Lung (tissue), 12 donors: ENCODE results near the gene MPP7. TPM values are rescaled to one million over a fixed set of nuclear protein-coding genes. Genes with fewer than 3 reads are reported as not detected.

Experiments used
- ATAC-seq: fragments of 200-7000 bp; cut with Tn5 transposase; one replicate; pipeline ENCODE4 v1.9.1; 2020; ENCODE audit warnings: moderate number of reproducible peaks; ENCODE audit not compliant: insufficient read depth, low FRiP score
- DNase-seq, 3 donors: peaks; one replicate each; pipeline ENCODE4 v3.0.0-alpha.2; 2013 to 2017
- H3K27ac ChIP-seq, 2 donors: one replicate each; pipeline ENCODE4 v1.5.1; 2013; ENCODE audit warnings: mild to moderate bottlenecking in 2 of 2, moderate library complexity in 2 of 2, control low read depth in 1 of 2, inconsistent platforms in 1 of 2, low read depth in 1 of 2, low read length in 1 of 2
- H3K27me3 ChIP-seq, 3 donors: one replicate each; pipeline ENCODE4 v1.5.1; 2013; ENCODE audit warnings: low read length in 2 of 3; ENCODE audit not compliant: control insufficient read depth in 3 of 3, insufficient read depth in 3 of 3
- H3K36me3 ChIP-seq, 4 donors: one replicate each; pipeline ENCODE4 v1.5.1; 2013; ENCODE audit warnings: low read length in 4 of 4, mild to moderate bottlenecking in 1 of 4, moderate library complexity in 1 of 4; ENCODE audit not compliant: control insufficient read depth in 4 of 4, insufficient read depth in 4 of 4
- H3K4me1 ChIP-seq, 5 donors: one replicate each; pipeline ENCODE4 v1.5.1; 2013; ENCODE audit warnings: low read length in 5 of 5, mild to moderate bottlenecking in 2 of 5, moderate library complexity in 1 of 5; ENCODE audit not compliant: control insufficient read depth in 5 of 5, insufficient read depth in 5 of 5
- H3K4me3 ChIP-seq: one replicate; pipeline ENCODE4 v1.5.1; 2013; ENCODE audit warnings: mild to moderate bottlenecking, control low read depth, moderate library complexity
- H3K9ac ChIP-seq, 2 donors: one replicate each; pipeline ENCODE4 v1.5.1; 2013; ENCODE audit warnings: low read length in 2 of 2, control low read depth in 1 of 2; ENCODE audit not compliant: insufficient read depth in 1 of 2
- H3K9me3 ChIP-seq, 4 donors: one replicate each; pipeline ENCODE4 v1.5.1; 2013; ENCODE audit warnings: low read length in 3 of 4, mild to moderate bottlenecking in 1 of 4, moderate library complexity in 1 of 4; ENCODE audit not compliant: control insufficient read depth in 4 of 4, insufficient read depth in 3 of 4
- CTCF ChIP-seq: IDR thresholded peaks from 2 replicates; pipeline ENCODE4 v1.5.1; 2012; ENCODE audit warnings: mild to moderate bottlenecking; ENCODE audit errors: control extremely low read depth, extremely low read depth
- WGBS, 2 donors: extraction: QIAGEN DNeasy Blood & Tissue Kit; methylation state at CpG; one replicate each; pipeline ENCODE4 v1.1.7; 2013; 5-methylcytosine and 5-hydroxymethylcytosine counted together
- polyA plus RNA-seq, 2 donors: library from polyadenylated mRNA; stranded (reverse); fragments of 200-250 nt; gene quantifications; one replicate each; pipeline ENCODE4 v1.2.1, GENCODE V29; 2013
- total RNA-seq, 2 donors: library from RNA; depleted of rRNA in 1 of 2; stranded (reverse); fragments of >200 nt in 1 of 2; gene quantifications; one replicate each; pipeline ENCODE4 v1.2.1, GENCODE V29; 2014 to 2021
- donor health status: control.
- donor health status: control.
- donor health status: Bipolar disorder and iron deficiency.
- donor health status: healthy.
- donor health status: DM: yes; HTN: yes; CAD: no.

MPP7 gene
- total and polyA plus RNA-seq, 4 donors = 7.0 to 37.2 (median 19.2) TPM

GRCh38 chr10:28278842-28279241, 24.0 kb downstream of the MPP7 start:
- Histone ChIP-seq H3K4me1 (peaks cover 0 to 6% (median 0%) of the 10 kb centered on the region in 5 donors), H3K9me3 (no peaks in the 10 kb centered on the region), H3K4me3 (no peak overlapping the region), H3K9ac (no peak overlapping the region), H3K27me3 (peaks cover 0 to 2% (median 0%) of the 10 kb centered on the region in 3 donors), H3K36me3 (no peaks in the 10 kb centered on the region), H3K27ac (no peak overlapping the region)
- no peak for TF ChIP-seq CTCF
- DNase-seq = no peak
- WGBS, 2 donors = 87 to 88% methylated on average over 4 of the region's 4 CpGs
- no peak for ATAC-seq

GRCh38 chr10:28276384-28276783, 26.5 kb downstream of the MPP7 start:
- Histone ChIP-seq H3K27me3 (peaks cover 0 to 2% (median 0%) of the 10 kb centered on the region in 3 donors), H3K4me1 (peaks cover 0 to 6% (median 0%) of the 10 kb centered on the region in 5 donors), H3K36me3 (no peaks in the 10 kb centered on the region), H3K9me3 (no peaks in the 10 kb centered on the region), H3K27ac (no peak overlapping the region), H3K9ac (no peak overlapping the region), H3K4me3 (no peak overlapping the region)
- ATAC-seq (no peak), DNase-seq (no peak)
- no peak for TF ChIP-seq CTCF
- 88 to 90% methylated on average over 4 of the region's 4 CpGs for WGBS, 2 donors

DNA sequence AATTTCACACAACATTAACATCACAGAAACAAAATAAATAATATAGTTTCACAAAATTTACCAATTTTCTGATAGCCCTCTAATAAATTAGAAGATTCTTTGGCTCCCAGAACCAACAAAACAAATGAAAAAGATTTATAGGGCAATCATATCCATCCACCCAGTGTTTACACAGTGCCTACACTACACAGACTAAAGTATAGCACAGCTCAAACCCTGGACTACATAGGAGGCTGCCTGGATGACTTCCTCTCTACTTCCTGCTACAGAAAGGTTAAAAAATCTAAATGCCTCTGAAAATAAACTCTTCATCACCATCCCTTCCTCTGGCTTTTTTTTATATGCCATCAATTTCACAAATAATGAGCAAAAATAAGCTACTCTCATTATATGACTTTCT, 28.4 kb downstream of the MPP7 start:
- Histone ChIP-seq H3K27me3 (peaks cover 0 to 4% (median 0%) of the 10 kb centered on the region in 3 donors), H3K4me1 (peaks cover 0 to 6% (median 0%) of the 10 kb centered on the region in 5 donors), H3K27ac (no peak overlapping the region), H3K9ac (no peak overlapping the region), H3K36me3 (no peaks in the 10 kb centered on the region), H3K4me3 (no peak overlapping the region), H3K9me3 (no peaks in the 10 kb centered on the region)
- TF ChIP-seq CTCF = no peak
- DNase-seq (no peak), ATAC-seq (no peak)

DNA sequence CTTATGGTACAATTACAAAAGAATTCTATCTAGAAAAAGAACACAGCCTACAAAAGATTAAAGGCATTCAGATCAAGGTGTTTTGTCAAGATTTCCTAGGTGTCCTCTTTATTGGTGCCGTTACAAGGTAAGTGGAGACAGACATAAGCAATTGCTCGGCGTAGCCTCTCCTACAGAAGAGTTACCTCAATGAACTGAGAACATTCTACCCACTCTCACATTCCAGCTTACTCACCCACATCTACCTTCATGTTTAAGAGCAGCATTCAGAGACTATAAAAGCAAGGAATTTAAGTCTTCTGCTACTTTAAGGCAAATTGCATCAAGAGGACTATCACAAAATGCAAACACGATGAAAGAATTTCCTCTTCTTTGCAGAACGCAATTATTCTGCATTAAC, 29.5 kb downstream of the MPP7 start:
- no peak overlapping the region for H3K27ac ChIP-seq
- no peak overlapping the region for H3K9ac ChIP-seq
- H3K4me3 ChIP-seq = no peak overlapping the region
- H3K9me3 ChIP-seq = no peaks in the 10 kb centered on the region
- peaks cover 0 to 4% (median 0%) of the 10 kb centered on the region in 3 donors for H3K27me3 ChIP-seq
- no peak for TF ChIP-seq CTCF
- H3K4me1 ChIP-seq = peaks cover 0 to 6% (median 0%) of the 10 kb centered on the region in 5 donors
- H3K36me3 ChIP-seq = no peaks in the 10 kb centered on the region
- 73 to 78% methylated on average over 5 of the region's 5 CpGs for WGBS, 2 donors
- ATAC-seq = no peak
- no peak for DNase-seq
